CD4-positive, alpha-beta T cell (primary cell): ENCODE measurements around the gene MTUS2. TPM values are rescaled to one million over a fixed set of nuclear protein-coding genes. Genes with fewer than 3 reads are reported as not detected.

ENCODE experiments used
- ATAC-seq: fragments of 200-7000 bp; cut with Tn5 transposase; one replicate; pipeline ENCODE4 v1.10.0; 2022; ENCODE audit warnings: mild to moderate bottlenecking; ENCODE audit not compliant: poor library complexity
- CTCF ChIA-PET: fragments of 350-600 bp; sonication (Branson Sonifier 250); formaldehyde crosslinking; loops from one replicate; lab custom pipeline; 2021; ENCODE audit warnings: antibody characterized with exemption, inconsistent platforms; lab: Charles Lee
- POLR2A ChIA-PET: fragments of 350-600 bp; sonication (Branson Sonifier 250); formaldehyde crosslinking; loops from one replicate; lab custom pipeline; 2021; ENCODE audit warnings: antibody characterized with exemption, inconsistent platforms; lab: Charles Lee
- DNase-seq, 14 experiments: peaks; one replicate each; pipeline ENCODE4 v3.0.0-alpha.2; 2013 to 2020; ENCODE audit warnings: mixed read lengths in 2 of 14
- H3K27ac ChIP-seq, 2 donors: one replicate each; pipeline versions ENCODE4 v1.5.1 to v1.7.0; 2013; ENCODE audit warnings: low read length in 2 of 2, low read depth in 1 of 2, mild to moderate bottlenecking in 1 of 2
- H3K27me3 ChIP-seq, 2 experiments: 1 replicate in 1 of 2; 2 replicates in 1 of 2; pipeline versions ENCODE4 v1.6.1 to v1.7.0; 2013; ENCODE audit warnings: low read length in 2 of 2, control low read depth in 1 of 2, mild to moderate bottlenecking in 1 of 2, moderate library complexity in 1 of 2; ENCODE audit not compliant: insufficient read depth in 2 of 2, control insufficient read depth in 1 of 2
- H3K36me3 ChIP-seq: one replicate; pipeline ENCODE4 v1.6.1; 2013; ENCODE audit warnings: low read length, control low read depth; ENCODE audit not compliant: insufficient read depth
- H3K4me1 ChIP-seq: one replicate; pipeline ENCODE4 v1.6.1; 2013; ENCODE audit warnings: low read length, control low read depth; ENCODE audit not compliant: insufficient read depth
- H3K4me3 ChIP-seq: one replicate; pipeline ENCODE4 v1.5.1; 2013; ENCODE audit warnings: mild to moderate bottlenecking, low read length, moderate library complexity
- H3K9me3 ChIP-seq, 2 experiments: 1 replicate in 1 of 2; 2 replicates in 1 of 2; pipeline versions ENCODE4 v1.6.1 to v1.7.0; 2013; ENCODE audit warnings: low read length in 2 of 2, mild to moderate bottlenecking in 2 of 2, control low read depth in 1 of 2, moderate library complexity in 1 of 2; ENCODE audit not compliant: control insufficient read depth in 1 of 2, insufficient read depth in 1 of 2
- H3K27ac Mint-ChIP-seq: one replicate; pipeline ENCODE4 v1.8.0; 2020; ENCODE audit warnings: mixed read lengths
- H3K27me3 Mint-ChIP-seq: one replicate; pipeline ENCODE4 v1.8.0; 2021; ENCODE audit warnings: mixed read lengths
- H3K36me3 Mint-ChIP-seq: one replicate; pipeline ENCODE4 v1.8.0; 2021; ENCODE audit warnings: low read depth, mixed read lengths
- H3K4me1 Mint-ChIP-seq: one replicate; pipeline ENCODE4 v1.8.0; 2021; ENCODE audit warnings: low read depth, mixed read lengths
- H3K4me3 Mint-ChIP-seq: one replicate; pipeline ENCODE4 v1.8.0; 2020; ENCODE audit warnings: mild to moderate bottlenecking, mixed read lengths
- H3K9me3 Mint-ChIP-seq: one replicate; pipeline ENCODE4 v1.8.0; 2020; ENCODE audit warnings: mixed read lengths
- CTCF ChIP-seq: fragments of 200-600 bp; IDR thresholded peaks from one replicate; pipeline ENCODE4 v1.8.0; 2022; ENCODE audit warnings: antibody characterized with exemption, mild to moderate bottlenecking
- intact Hi-C, 2 experiments: fragments of 100-400 bp; cut with DNase I in 1 of 2; cut with micrococcal nuclease in 1 of 2; formaldehyde crosslinking; loops; one replicate each; pipeline versions ENCODE4 v1.15.1 to v1.9.0; 2023 to 2025; cut with DNase I, micrococcal nuclease
- total RNA-seq, 174 experiments: library from RNA in 2 of 174; stranded (reverse) in 2 of 174; gene quantifications; one replicate each; pipeline ENCODE4 v1.2.3 and lab custom pipeline; 2021 to 2026

Gene MTUS2
- total RNA-seq, 2 experiments from 2014 or later: 0.38 to 0.81 TPM

GRCh38 chr13:29136341-29136740 is 316.2 kb downstream of the MTUS2 start:
- H3K36me3 ChIP-seq: no peaks in the 10 kb centered on the region
- intact Hi-C loops: no loop called here
- CTCF ChIA-PET: no interaction called here
- no peaks in the 10 kb centered on the region for H3K27me3 ChIP-seq
- no peak overlapping the region for H3K4me3 ChIP-seq
- Mint-ChIP-seq H3K27ac (no peak overlapping the region), H3K4me1 (no peaks in the 10 kb centered on the region), H3K36me3 (no peaks in the 10 kb centered on the region), H3K9me3 (peaks cover 9% of the 10 kb centered on the region), H3K27me3 (peaks cover 9% of the 10 kb centered on the region), H3K4me3 (no peak overlapping the region)
- no peak overlapping the region for H3K27ac ChIP-seq
- no peak for TF ChIP-seq CTCF
- H3K4me1 ChIP-seq: no peaks in the 10 kb centered on the region
- DNase-seq (no peak), ATAC-seq (no peak)
- POLR2A ChIA-PET: no interaction called here
- no peaks in the 10 kb centered on the region for H3K9me3 ChIP-seq

- peaks cover 9% of the 10 kb centered on the region for H3K9me3 Mint-ChIP-seq
- no peaks in the 10 kb centered on the region for H3K36me3 ChIP-seq
- H3K27ac Mint-ChIP-seq: no peak overlapping the region
- ATAC-seq (no peak), DNase-seq (no peak)
- no peaks in the 10 kb centered on the region for H3K4me1 ChIP-seq
- no peaks in the 10 kb centered on the region for H3K36me3 Mint-ChIP-seq
- H3K27ac ChIP-seq: no peak overlapping the region
- no peak overlapping the region for H3K4me3 Mint-ChIP-seq
- intact Hi-C loops: no loop called here
- no peak for TF ChIP-seq CTCF
- ChIA-PET POLR2A (no interaction called here), CTCF (no interaction called here)
- H3K27me3 ChIP-seq: no peaks in the 10 kb centered on the region
- no peaks in the 10 kb centered on the region for H3K4me1 Mint-ChIP-seq
- no peak overlapping the region for H3K4me3 ChIP-seq
- peaks cover 10% of the 10 kb centered on the region for H3K27me3 Mint-ChIP-seq
- H3K9me3 ChIP-seq: no peaks in the 10 kb centered on the region
Observed at GRCh38 chr13:29137016-29137415, 316.9 kb downstream of the MTUS2 start.

GRCh38 chr13:29137995-29138394 is 317.9 kb downstream of the MTUS2 start:
- H3K4me3 Mint-ChIP-seq: no peak overlapping the region
- no peaks in the 10 kb centered on the region for H3K36me3 Mint-ChIP-seq
- H3K27ac Mint-ChIP-seq: no peak overlapping the region
- H3K9me3 Mint-ChIP-seq: peaks cover 9% of the 10 kb centered on the region
- DNase-seq (no peak), ATAC-seq (no peak)
- ChIA-PET POLR2A (no interaction called here), CTCF (no interaction called here)
- H3K27me3 Mint-ChIP-seq: peaks cover 15% of the 10 kb centered on the region
- no peak for TF ChIP-seq CTCF
- Histone ChIP-seq H3K27me3 (no peaks in the 10 kb centered on the region), H3K36me3 (no peaks in the 10 kb centered on the region), H3K27ac (no peak overlapping the region), H3K4me1 (no peaks in the 10 kb centered on the region), H3K9me3 (no peaks in the 10 kb centered on the region), H3K4me3 (no peak overlapping the region)
- no peaks in the 10 kb centered on the region for H3K4me1 Mint-ChIP-seq
- intact Hi-C loops: no loop called here
